ENCODE results near the gene RTL10.

The RTL10 gene, protein sequence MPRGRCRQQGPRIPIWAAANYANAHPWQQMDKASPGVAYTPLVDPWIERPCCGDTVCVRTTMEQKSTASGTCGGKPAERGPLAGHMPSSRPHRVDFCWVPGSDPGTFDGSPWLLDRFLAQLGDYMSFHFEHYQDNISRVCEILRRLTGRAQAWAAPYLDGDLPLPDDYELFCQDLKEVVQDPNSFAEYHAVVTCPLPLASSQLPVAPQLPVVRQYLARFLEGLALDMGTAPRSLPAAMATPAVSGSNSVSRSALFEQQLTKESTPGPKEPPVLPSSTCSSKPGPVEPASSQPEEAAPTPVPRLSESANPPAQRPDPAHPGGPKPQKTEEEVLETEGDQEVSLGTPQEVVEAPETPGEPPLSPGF

DNA sequence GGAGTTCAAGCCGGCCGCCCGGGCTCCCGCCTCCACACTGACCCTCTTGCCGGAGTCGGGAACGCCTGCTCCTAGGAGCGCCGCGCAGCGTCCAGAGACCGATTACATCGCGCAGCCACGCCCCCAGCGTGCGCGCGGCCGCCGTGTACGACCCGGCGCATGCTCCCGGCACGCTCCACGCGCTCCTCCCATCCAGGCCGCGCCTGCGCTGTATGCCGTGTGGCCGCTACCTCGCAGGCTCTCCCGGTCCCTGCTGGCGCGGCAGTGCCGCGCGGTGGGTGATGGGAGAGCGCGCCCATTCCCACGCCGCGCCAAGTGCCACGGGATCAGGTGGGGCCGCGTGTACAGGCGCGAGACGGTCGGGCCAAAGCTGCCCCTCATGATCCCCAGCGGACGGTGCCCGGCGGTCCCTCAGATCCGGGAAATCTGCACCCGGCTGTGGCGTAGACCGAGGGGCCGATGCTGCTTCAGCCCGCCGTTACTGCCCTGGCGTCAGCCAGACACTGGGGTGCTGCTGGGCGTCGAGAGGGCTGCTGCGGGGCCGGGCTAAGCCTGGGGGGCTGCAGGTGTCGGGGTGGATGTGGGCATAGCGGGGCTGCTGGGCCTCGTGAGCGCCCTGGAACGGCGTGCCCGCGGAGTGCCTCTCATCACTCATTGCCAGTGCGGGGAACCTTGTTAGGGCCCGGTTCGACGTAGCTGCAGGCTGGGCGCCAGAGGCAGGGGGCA is at the start of gene RTL10, which contains the start of gene GNB1L:
Gene RTL10, minus strand, starts transcription at position 97 of the 726 bp plus-strand sequence. CDS start 2,613 bp downstream, outside the sequence.
Gene GNB1L, minus strand, starts transcription at position 97 of the 726 bp plus-strand sequence. CDS start 33,519 bp downstream, outside the sequence.
- DNase-seq (peak; percentile 96), ATAC-seq (ENCODE audit: insufficient read depth, low read depth) (peak; percentile 86)
- Histone ChIP-seq H3K79me2 (ENCODE audit: insufficient read depth, low read length) (peaks cover 76% of the 10 kb centered on the region), H3K9me3 (ENCODE audit: insufficient read depth, low read length, severe bottlenecking) (no peaks in the 10 kb centered on the region), H3K27ac (ENCODE audit: low read length) (peak within 1 kb of the TSS; percentile 98), H2AFZ (ENCODE audit: low read depth, low read length) (peak within 1 kb of the TSS; percentile 69), H3K9ac (ENCODE audit: low read depth, low read length) (peak within 1 kb of the TSS; percentile 99), H3K27me3 (ENCODE audit: insufficient read depth, low read length, poor library complexity) (no peaks in the 10 kb centered on the region), H3K4me1 (ENCODE audit: insufficient read depth, low read length) (peaks cover 56% of the 10 kb centered on the region), H3K4me2 (ENCODE audit: insufficient read depth, low read length) (peak within 1 kb of the TSS; percentile 97), H3K36me3 (ENCODE audit: insufficient read depth, low read length) (peaks cover 49% of the 10 kb centered on the region), H3K4me3 (ENCODE audit: low read depth in 1 of 2, low read length in 2 of 2) (peak within 1 kb of the TSS; percentile 82 to 91), H4K20me1 (ENCODE audit: insufficient read depth, low read length) (peaks cover 45% of the 10 kb centered on the region)
- TF ChIP-seq CTCF (IDR thresholded peaks at IDR 0.05; ENCODE audit: borderline replicate concordance, extremely low read depth, low read length, poor library complexity, severe bottlenecking) (peak; percentile 40), EZH2 (IDR thresholded peaks at IDR 0.05; ENCODE audit: borderline replicate concordance, low read depth, low read length, severe bottlenecking) (no peak)

DNA sequence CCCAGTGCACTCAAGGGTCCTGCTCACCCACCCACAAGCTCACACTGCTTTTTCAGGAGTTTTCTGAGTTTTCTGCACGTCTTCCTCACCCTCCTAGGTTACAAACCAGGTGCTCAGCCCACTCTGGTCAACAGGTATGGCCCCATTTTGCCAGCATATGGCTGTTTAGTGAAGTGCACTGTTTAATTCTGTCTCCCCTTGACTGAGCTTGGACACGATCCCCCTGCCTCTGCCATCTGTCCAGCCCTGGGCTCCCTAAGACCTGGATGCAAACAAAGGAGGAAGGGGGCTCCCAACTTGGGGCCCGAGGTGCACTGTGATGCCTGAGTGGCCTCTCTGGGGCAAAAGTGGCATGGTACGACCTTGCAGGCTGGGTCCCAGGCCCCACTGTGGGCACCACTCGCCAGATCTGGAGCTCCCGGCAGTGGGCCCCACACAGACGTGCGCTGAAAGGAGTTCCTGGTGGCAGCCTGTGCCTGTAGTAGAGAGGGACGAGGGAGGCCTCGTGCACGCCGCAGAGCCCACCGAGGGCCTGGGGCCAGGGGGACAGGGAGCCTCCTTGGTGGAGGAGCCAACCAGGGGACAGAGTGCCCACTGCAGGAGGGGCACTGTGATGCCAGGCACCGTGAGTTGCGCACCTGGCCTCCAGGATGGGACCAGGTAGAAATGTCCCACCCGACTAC is 49.6 kb upstream of the RTL10 start:
- H3K4me3 ChIP-seq (ENCODE audit: low read depth in 1 of 2, low read length in 2 of 2), result no peak overlapping the region
- no peaks in the 10 kb centered on the region for H3K79me2 ChIP-seq (ENCODE audit: insufficient read depth, low read length)
- H3K36me3 ChIP-seq (ENCODE audit: insufficient read depth, low read length), result no peaks in the 10 kb centered on the region
- no peak overlapping the region for H3K4me2 ChIP-seq (ENCODE audit: insufficient read depth, low read length)
- H3K4me1 ChIP-seq (ENCODE audit: insufficient read depth, low read length), result peaks cover under 1% of the 10 kb centered on the region; the same call in 1 of the 2 replicates
- H3K27me3 ChIP-seq (ENCODE audit: insufficient read depth, low read length, poor library complexity), result no peaks in the 10 kb centered on the region
- TF ChIP-seq EZH2 (IDR thresholded peaks at IDR 0.05; ENCODE audit: borderline replicate concordance, low read depth, low read length, severe bottlenecking), result no peak
- TF ChIP-seq CTCF (IDR thresholded peaks at IDR 0.05; ENCODE audit: borderline replicate concordance, extremely low read depth, low read length, poor library complexity, severe bottlenecking), result no peak
- H2AFZ ChIP-seq (ENCODE audit: low read depth, low read length), result no peak overlapping the region
- H3K9me3 ChIP-seq (ENCODE audit: insufficient read depth, low read length, severe bottlenecking), result no peaks in the 10 kb centered on the region
- no peak for DNase-seq
- no peaks in the 10 kb centered on the region for H4K20me1 ChIP-seq (ENCODE audit: insufficient read depth, low read length)
- no peak overlapping the region for H3K9ac ChIP-seq (ENCODE audit: low read depth, low read length)
- ATAC-seq (ENCODE audit: insufficient read depth, low read depth), result no peak
- H3K27ac ChIP-seq (ENCODE audit: low read length), result peak overlapping the region; percentile 22; the same call in 1 of the 2 replicates

DNA sequence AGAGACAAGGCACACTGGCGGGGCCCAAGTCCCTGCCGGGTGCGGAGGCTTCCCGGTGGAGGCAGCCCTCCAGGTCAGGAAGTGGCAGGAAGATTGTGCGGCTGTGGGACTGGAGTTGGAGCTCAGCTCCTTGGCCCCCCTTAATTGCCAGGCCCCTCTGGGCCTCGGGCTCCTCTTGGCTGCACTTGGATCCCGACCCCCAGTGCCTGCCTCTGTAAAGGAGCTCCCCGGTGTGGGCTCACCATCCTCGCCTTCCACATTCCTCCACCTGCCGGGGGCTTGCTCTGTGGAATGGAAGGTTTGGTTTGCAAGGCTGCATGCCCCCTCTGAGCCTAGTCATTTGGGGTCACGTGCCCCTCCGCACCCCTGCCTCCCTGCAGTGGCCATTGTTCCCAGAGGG is 48.8 kb upstream of the RTL10 start:
- no peaks in the 10 kb centered on the region for H4K20me1 ChIP-seq (ENCODE audit: insufficient read depth, low read length)
- H2AFZ ChIP-seq (ENCODE audit: low read depth, low read length), result no peak overlapping the region
- no peak for TF ChIP-seq EZH2 (IDR thresholded peaks at IDR 0.05; ENCODE audit: borderline replicate concordance, low read depth, low read length, severe bottlenecking)
- TF ChIP-seq CTCF (IDR thresholded peaks at IDR 0.05; ENCODE audit: borderline replicate concordance, extremely low read depth, low read length, poor library complexity, severe bottlenecking), result no peak
- H3K27ac ChIP-seq (ENCODE audit: low read length), result peak overlapping the region; percentile 22; the same call in 1 of the 2 replicates
- H3K4me2 ChIP-seq (ENCODE audit: insufficient read depth, low read length), result no peak overlapping the region
- no peak overlapping the region for H3K9ac ChIP-seq (ENCODE audit: low read depth, low read length)
- no peaks in the 10 kb centered on the region for H3K4me1 ChIP-seq (ENCODE audit: insufficient read depth, low read length)
- ATAC-seq (ENCODE audit: insufficient read depth, low read depth) (0 out of 3 replicates have a peak, but pooled peaks have one; percentile 23), DNase-seq (no peak)
- peaks cover 4% of the 10 kb centered on the region; the same call in 1 of the 2 replicates for H3K36me3 ChIP-seq (ENCODE audit: insufficient read depth, low read length)
- H3K79me2 ChIP-seq (ENCODE audit: insufficient read depth, low read length), result no peaks in the 10 kb centered on the region
- H3K9me3 ChIP-seq (ENCODE audit: insufficient read depth, low read length, severe bottlenecking), result no peaks in the 10 kb centered on the region
- no peak overlapping the region for H3K4me3 ChIP-seq (ENCODE audit: low read depth in 1 of 2, low read length in 2 of 2)
- H3K27me3 ChIP-seq (ENCODE audit: insufficient read depth, low read length, poor library complexity), result no peaks in the 10 kb centered on the region
